ENCODE measurements around the gene TBC1D30.
A peak's percentile ranks its signal among the peaks of the same experiment; 100 is the strongest.
"Not testable (repeated sequence)": the region's sequence is repeated elsewhere in the genome, so short reads cannot be mapped to it uniquely, and the experiment has no call there.

TBC1D30 gene, protein sequence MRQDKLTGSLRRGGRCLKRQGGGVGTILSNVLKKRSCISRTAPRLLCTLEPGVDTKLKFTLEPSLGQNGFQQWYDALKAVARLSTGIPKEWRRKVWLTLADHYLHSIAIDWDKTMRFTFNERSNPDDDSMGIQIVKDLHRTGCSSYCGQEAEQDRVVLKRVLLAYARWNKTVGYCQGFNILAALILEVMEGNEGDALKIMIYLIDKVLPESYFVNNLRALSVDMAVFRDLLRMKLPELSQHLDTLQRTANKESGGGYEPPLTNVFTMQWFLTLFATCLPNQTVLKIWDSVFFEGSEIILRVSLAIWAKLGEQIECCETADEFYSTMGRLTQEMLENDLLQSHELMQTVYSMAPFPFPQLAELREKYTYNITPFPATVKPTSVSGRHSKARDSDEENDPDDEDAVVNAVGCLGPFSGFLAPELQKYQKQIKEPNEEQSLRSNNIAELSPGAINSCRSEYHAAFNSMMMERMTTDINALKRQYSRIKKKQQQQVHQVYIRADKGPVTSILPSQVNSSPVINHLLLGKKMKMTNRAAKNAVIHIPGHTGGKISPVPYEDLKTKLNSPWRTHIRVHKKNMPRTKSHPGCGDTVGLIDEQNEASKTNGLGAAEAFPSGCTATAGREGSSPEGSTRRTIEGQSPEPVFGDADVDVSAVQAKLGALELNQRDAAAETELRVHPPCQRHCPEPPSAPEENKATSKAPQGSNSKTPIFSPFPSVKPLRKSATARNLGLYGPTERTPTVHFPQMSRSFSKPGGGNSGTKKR

GRCh38 chr12:64824500-64825142 is at the start of gene TBC1D30:
TBC1D30 (plus strand) TSS chr12:64824647; CDS start chr12:64824880, 233 bp downstream.
- DNase-seq (ENCODE audit: low read depth): no peak
- TF ChIP-seq CTCF (IDR thresholded peaks at IDR 0.05; ENCODE audit: insufficient read depth, low read depth, low read length, missing control alignments): no peak

DNA sequence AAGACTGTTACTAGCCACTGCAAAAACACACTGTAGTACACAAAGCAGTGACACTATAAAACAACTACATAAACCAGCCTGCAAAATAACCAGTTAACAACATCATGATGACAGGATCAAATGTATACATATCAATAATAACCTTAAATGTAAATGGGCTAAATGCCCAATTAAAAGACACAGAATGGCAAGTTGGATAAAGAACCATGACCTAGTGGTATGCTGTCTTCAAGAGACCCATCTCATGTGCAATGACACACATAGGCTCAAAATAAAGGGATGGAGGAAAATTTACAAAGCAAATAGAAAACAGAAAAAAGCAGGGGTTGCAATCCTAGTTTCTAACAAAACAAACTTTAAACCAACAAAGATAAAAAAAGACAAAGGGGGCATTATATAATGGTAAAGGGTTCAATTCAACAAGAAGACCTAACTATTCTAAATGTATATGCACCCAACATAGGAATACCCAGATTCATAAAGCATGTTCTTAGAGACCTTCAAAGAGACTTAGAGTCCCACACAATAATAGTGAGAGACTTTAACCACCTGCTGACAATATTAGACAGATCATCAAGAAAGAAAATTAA is 49.2 kb upstream of the TBC1D30 start:
- H3K4me3 ChIP-seq (ENCODE audit: low read length); DNase-seq (ENCODE audit: low read depth): not testable (repeated sequence)

More at GRCh38 chr12:64824500-64825142, at the start of gene TBC1D30:
- no peak within 1 kb of the TSS for H3K4me3 ChIP-seq (ENCODE audit: low read length)

DNA sequence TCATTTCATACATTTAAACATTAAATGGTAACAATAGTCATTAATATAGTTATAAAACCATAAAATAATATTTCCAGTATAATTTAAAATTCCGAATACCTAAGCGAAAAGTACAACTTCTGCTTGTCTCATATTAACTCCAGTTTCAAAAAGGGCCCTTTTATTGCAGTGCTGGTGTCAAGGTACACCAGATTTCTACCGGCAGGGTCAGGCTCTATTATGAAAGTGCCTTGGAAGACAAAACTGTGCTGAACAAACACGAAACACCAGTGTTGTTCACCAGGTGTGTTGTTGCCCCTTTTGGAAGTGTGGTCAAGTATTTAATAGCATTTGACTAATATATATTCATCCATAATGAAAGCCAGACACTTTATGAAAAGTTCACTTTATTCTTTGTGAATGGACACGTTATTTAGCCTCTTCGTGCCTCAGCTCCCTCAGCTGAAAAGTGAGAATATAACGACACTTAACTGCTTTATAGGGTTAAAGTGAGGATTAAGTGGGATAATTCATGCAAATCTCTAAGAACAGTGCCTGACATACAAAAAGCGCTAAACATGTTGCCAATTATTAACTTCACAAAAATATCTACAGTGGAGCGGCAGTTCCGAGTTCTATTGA is 45.0 kb upstream of the TBC1D30 start:
- DNase-seq (ENCODE audit: low read depth): no peak
- no peak overlapping the region for H3K4me3 ChIP-seq (ENCODE audit: low read length)
- TF ChIP-seq CTCF (IDR thresholded peaks at IDR 0.05; ENCODE audit: insufficient read depth, low read depth, low read length, missing control alignments): no peak

DNA sequence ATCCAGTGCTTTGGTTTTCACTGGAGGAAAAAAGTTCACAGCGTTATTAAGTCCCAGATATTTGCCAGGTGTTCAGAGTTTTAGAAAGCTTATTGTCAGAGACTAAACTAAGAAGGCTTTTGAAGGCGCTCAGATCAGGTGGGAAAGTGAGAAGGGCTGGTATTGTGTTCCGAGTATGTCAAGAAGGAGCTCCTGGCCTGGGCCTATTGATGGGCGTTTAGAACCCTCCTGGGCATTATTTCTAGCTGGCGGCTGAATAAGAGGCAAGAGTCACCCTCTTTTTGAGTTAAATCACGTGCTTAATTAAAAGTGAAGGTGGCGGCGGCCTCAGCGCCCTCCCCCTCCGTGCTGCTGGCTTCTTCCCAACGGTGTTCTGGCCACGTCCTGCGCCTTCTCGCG is 44.3 kb upstream of the TBC1D30 start:
- peak overlapping the region; percentile 24 for H3K4me3 ChIP-seq (ENCODE audit: low read length)
- DNase-seq (ENCODE audit: low read depth): no peak
- TF ChIP-seq CTCF (IDR thresholded peaks at IDR 0.05; ENCODE audit: insufficient read depth, low read depth, low read length, missing control alignments): no peak

- H3K4me3 ChIP-seq (ENCODE audit: low read length): peak overlapping the region; percentile 33
- peak; percentile 11 for TF ChIP-seq CTCF (IDR thresholded peaks at IDR 0.05; ENCODE audit: insufficient read depth, low read depth, low read length, missing control alignments)
- peak; percentile 36 for DNase-seq (ENCODE audit: low read depth)
These were observed 43.7 kb upstream of the TBC1D30 start for GRCh38 chr12:64780531-64781279.

GRCh38 chr12:64781280-64782190 is 42.9 kb upstream of the TBC1D30 start:
- peak overlapping the region; percentile 33 for H3K4me3 ChIP-seq (ENCODE audit: low read length)
- no peak for DNase-seq (ENCODE audit: low read depth)

More at GRCh38 chr12:64781280-64782190, 42.9 kb upstream of the TBC1D30 start:
- TF ChIP-seq CTCF (IDR thresholded peaks at IDR 0.05; ENCODE audit: insufficient read depth, low read depth, low read length, missing control alignments): no peak

Data from epithelial cell of esophagus (primary cell).